ENCODE measurements around the gene GOLGA1. TPM values are rescaled to one million over a fixed set of nuclear protein-coding genes. Genes with fewer than 3 reads are reported as not detected.

The GOLGA1 gene
- total RNA-seq, 6 donors from 2014 or later = 15.5 to 53.4 (median 19.8) TPM

- Histone ChIP-seq H3K27ac (no peak overlapping the region), H3K4me1 (no peaks in the 10 kb centered on the region), H3K4me3 (no peak overlapping the region), H3K36me3 (peaks cover 21 to 94% (median 82%) of the 10 kb centered on the region in 4 donors), H3K27me3 (no peaks in the 10 kb centered on the region), H3K9me3 (no peaks in the 10 kb centered on the region)
- DNase-seq (no peak), ATAC-seq (ENCODE audit: low FRiP score in 2 of 2) (no peak)
- TF ChIP-seq POLR2AphosphoS5 (IDR thresholded peaks at IDR 0.05) (no peak), POLR2A (IDR thresholded peaks at IDR 0.05) (no peak), EP300 (IDR thresholded peaks at IDR 0.05) (no peak), CTCF (IDR thresholded peaks at IDR 0.05) (no peak)
- WGBS, 2 donors = 84 to 85% methylated on average over 17 of the region's 17 CpGs
Measured at GRCh38 chr9:124886866-124887492, 53.9 kb downstream of the GOLGA1 start.

GRCh38 chr9:124886461-124886860 is 54.4 kb downstream of the GOLGA1 start:
- H3K9me3 ChIP-seq = no peaks in the 10 kb centered on the region
- H3K27me3 ChIP-seq = no peaks in the 10 kb centered on the region
- DNase-seq (no peak), ATAC-seq (ENCODE audit: low FRiP score in 2 of 2) (no peak)
- H3K4me3 ChIP-seq = no peak overlapping the region
- no peak overlapping the region for H3K27ac ChIP-seq
- no peak for TF ChIP-seq POLR2A (IDR thresholded peaks at IDR 0.05)
- no peak for TF ChIP-seq CTCF (IDR thresholded peaks at IDR 0.05)
- no peak for TF ChIP-seq EP300 (IDR thresholded peaks at IDR 0.05)
- no peak for TF ChIP-seq POLR2AphosphoS5 (IDR thresholded peaks at IDR 0.05)
- peaks cover 21 to 94% (median 82%) of the 10 kb centered on the region in 4 donors for H3K36me3 ChIP-seq
- H3K4me1 ChIP-seq = no peaks in the 10 kb centered on the region
- WGBS, 2 donors = 90% methylated on average over 10 of the region's 10 CpGs

GRCh38 chr9:124885551-124885950 is 55.3 kb downstream of the GOLGA1 start:
- no peaks in the 10 kb centered on the region for H3K4me1 ChIP-seq
- H3K27me3 ChIP-seq = no peaks in the 10 kb centered on the region
- no peak overlapping the region for H3K4me3 ChIP-seq
- peaks cover 21 to 94% (median 81%) of the 10 kb centered on the region in 4 donors for H3K36me3 ChIP-seq
- H3K9me3 ChIP-seq = no peaks in the 10 kb centered on the region
- no peak for ATAC-seq (ENCODE audit: low FRiP score in 2 of 2)
- DNase-seq = no peak
- H3K27ac ChIP-seq = no peak overlapping the region
- TF ChIP-seq EP300 (IDR thresholded peaks at IDR 0.05) = no peak
- TF ChIP-seq CTCF (IDR thresholded peaks at IDR 0.05) = no peak
- no peak for TF ChIP-seq POLR2A (IDR thresholded peaks at IDR 0.05)
- TF ChIP-seq POLR2AphosphoS5 (IDR thresholded peaks at IDR 0.05) = no peak
- WGBS, 2 donors = 94 to 96% methylated on average over 4 of the region's 4 CpGs

- no peak overlapping the region for H3K4me3 ChIP-seq
- 84 to 87% methylated on average over 4 of the region's 4 CpGs for WGBS, 2 donors
- DNase-seq (no peak), ATAC-seq (ENCODE audit: low FRiP score in 2 of 2) (no peak)
- H3K27me3 ChIP-seq = no peaks in the 10 kb centered on the region
- no peaks in the 10 kb centered on the region for H3K4me1 ChIP-seq
- peaks cover 17 to 94% (median 80%) of the 10 kb centered on the region in 4 donors for H3K36me3 ChIP-seq
- no peaks in the 10 kb centered on the region for H3K9me3 ChIP-seq
- no peak overlapping the region for H3K27ac ChIP-seq
- TF ChIP-seq EP300 (IDR thresholded peaks at IDR 0.05) (no peak), POLR2A (IDR thresholded peaks at IDR 0.05) (no peak), CTCF (IDR thresholded peaks at IDR 0.05) (no peak), POLR2AphosphoS5 (IDR thresholded peaks at IDR 0.05) (no peak)
Measured at GRCh38 chr9:124884376-124884775, 56.5 kb downstream of the GOLGA1 start.

GRCh38 chr9:124882231-124882630 is 58.7 kb downstream of the GOLGA1 start:
- Histone ChIP-seq H3K9me3 (no peaks in the 10 kb centered on the region), H3K4me3 (no peak overlapping the region), H3K4me1 (peaks cover 0 to 7% (median 3%) of the 10 kb centered on the region in 4 donors), H3K36me3 (peaks cover 12 to 94% (median 78%) of the 10 kb centered on the region in 4 donors), H3K27ac (no peak overlapping the region), H3K27me3 (no peaks in the 10 kb centered on the region)
- ATAC-seq (ENCODE audit: low FRiP score in 2 of 2) = no peak
- TF ChIP-seq POLR2A (IDR thresholded peaks at IDR 0.05) (no peak), EP300 (IDR thresholded peaks at IDR 0.05) (no peak), CTCF (IDR thresholded peaks at IDR 0.05) (no peak), POLR2AphosphoS5 (IDR thresholded peaks at IDR 0.05) (no peak)
- peak in 1 of 2 donors; percentile 24 for DNase-seq
- 42 to 82% methylated on average over 2 to 13 of the region's 13 CpGs for WGBS, 2 donors

All from upper lobe of left lung (tissue), 6 donors.